BLaER1 treated with 17β-estradiol and CSF1 and Interleukin-3, amounts not matched to agents 10 nM and 100 nM (cell line): ENCODE results near the gene SHISAL1.
A peak's percentile ranks its signal among the peaks of the same experiment; 100 is the strongest.

ENCODE experiments used
- H3K27ac ChIP-seq, 11 experiments: shearing (Covaris generic); formaldehyde crosslinking; 2 replicates each; pipeline ENCODE4 v1.8.1; 2022
- H3K27me3 ChIP-seq, 11 experiments: shearing (Covaris generic); formaldehyde crosslinking; 2 replicates each; pipeline ENCODE4 v1.8.1; 2022
- H3K36me3 ChIP-seq, 11 experiments: shearing (Covaris generic); formaldehyde crosslinking; 2 replicates each; pipeline ENCODE4 v1.8.1; 2022
- H3K4me1 ChIP-seq, 10 experiments: shearing (Covaris generic); formaldehyde crosslinking; 2 replicates each; pipeline ENCODE4 v1.8.1; 2022
- H3K4me2 ChIP-seq, 11 experiments: shearing (Covaris generic); formaldehyde crosslinking; 2 replicates each; pipeline ENCODE4 v1.8.1; 2022
- H3K4me3 ChIP-seq, 10 experiments: shearing (Covaris generic); formaldehyde crosslinking; 2 replicates each; pipeline ENCODE4 v1.8.1; 2022
- H3K9ac ChIP-seq, 11 experiments: shearing (Covaris generic); formaldehyde crosslinking; 2 replicates each; pipeline ENCODE4 v1.8.1; 2022
- H3K9me3 ChIP-seq, 11 experiments: shearing (Covaris generic); formaldehyde crosslinking; replicated peaks in 1 of 11; 2 replicates each; pipeline ENCODE4 v1.8.1; 2022
- H4K20me1 ChIP-seq, 11 experiments: shearing (Covaris generic); formaldehyde crosslinking; 2 replicates each; pipeline ENCODE4 v1.8.1; 2022
- Cebpa-rat ChIP-seq, 11 experiments: shearing (Covaris generic); IDR thresholded peaks; 2 replicates each; pipeline ENCODE4 v1.8.1; 2022

SHISAL1 gene

GRCh38 chr22:44225091-44225689 is 87.6 kb downstream of the SHISAL1 start:
- Histone ChIP-seq H3K27ac (no peak overlapping the region), H3K36me3 (no peaks in the 10 kb centered on the region), H3K4me2 (no peak overlapping the region), H3K4me1 (peaks cover 0 to 20% (median 12%) of the 10 kb centered on the region in 10 experiments; a peak in 11 of 20 replicates), H3K9me3 (peaks cover 12 to 25% (median 18%) of the 10 kb centered on the region in 11 experiments), H3K4me3 (no peak overlapping the region), H3K27me3 (peaks cover 0 to 22% (median 0%) of the 10 kb centered on the region in 11 experiments; a peak in 7 of 22 replicates), H4K20me1 (no peaks in the 10 kb centered on the region; a peak in 1 of 22 replicates), H3K9ac (no peak overlapping the region)
- no peak for TF ChIP-seq Cebpa-rat (IDR thresholded peaks at IDR 0.05)

GRCh38 chr22:44224166-44224565 is 88.6 kb downstream of the SHISAL1 start:
- TF ChIP-seq Cebpa-rat (IDR thresholded peaks at IDR 0.05) = no peak
- Histone ChIP-seq H3K27me3 (peaks cover 0 to 22% (median 0%) of the 10 kb centered on the region in 11 experiments; a peak in 7 of 22 replicates), H3K27ac (no peak overlapping the region), H3K36me3 (no peaks in the 10 kb centered on the region), H3K9me3 (peaks cover 8 to 19% (median 13%) of the 10 kb centered on the region in 11 experiments), H4K20me1 (no peaks in the 10 kb centered on the region; a peak in 1 of 22 replicates), H3K4me3 (no peak overlapping the region), H3K9ac (no peak overlapping the region), H3K4me1 (peaks cover 0 to 20% (median 12%) of the 10 kb centered on the region in 10 experiments; a peak in 11 of 20 replicates), H3K4me2 (no peak overlapping the region)

- no peak overlapping the region for H3K9ac ChIP-seq
- H3K4me1 ChIP-seq = peaks cover 0 to 20% (median 12%) of the 10 kb centered on the region in 10 experiments; a peak in 11 of 20 replicates
- no peak overlapping the region for H3K4me3 ChIP-seq
- H4K20me1 ChIP-seq = no peaks in the 10 kb centered on the region; a peak in 2 of 22 replicates
- no peaks in the 10 kb centered on the region for H3K36me3 ChIP-seq
- peak overlapping the region in 6 of 11 experiments; percentile 30 to 64 (median 52); a peak in 10 of 22 replicates for H3K4me2 ChIP-seq
- no peak overlapping the region for H3K27ac ChIP-seq
- no peak for TF ChIP-seq Cebpa-rat (IDR thresholded peaks at IDR 0.05)
- H3K27me3 ChIP-seq = peaks cover 0 to 22% (median 0%) of the 10 kb centered on the region in 11 experiments; a peak in 7 of 22 replicates
- H3K9me3 ChIP-seq = peaks cover 0 to 2% (median 0%) of the 10 kb centered on the region in 11 experiments; a peak in 7 of 22 replicates
These were observed 90.9 kb downstream of the SHISAL1 start for GRCh38 chr22:44221710-44222475.

- Histone ChIP-seq H3K27ac (no peak overlapping the region), H3K9me3 (peaks cover 0 to 2% (median 0%) of the 10 kb centered on the region in 11 experiments; a peak in 3 of 22 replicates), H3K4me3 (no peak overlapping the region), H3K4me2 (peak overlapping the region in 8 of 11 experiments; percentile 12 to 64 (median 44); a peak in 14 of 22 replicates), H3K9ac (no peak overlapping the region), H4K20me1 (no peaks in the 10 kb centered on the region; a peak in 2 of 22 replicates), H3K4me1 (peaks cover 0 to 20% (median 12%) of the 10 kb centered on the region in 10 experiments; a peak in 11 of 20 replicates), H3K27me3 (peaks cover 0 to 20% (median 0%) of the 10 kb centered on the region in 11 experiments; a peak in 7 of 22 replicates), H3K36me3 (no peaks in the 10 kb centered on the region)
- TF ChIP-seq Cebpa-rat (IDR thresholded peaks at IDR 0.05) = no peak
These were observed 91.7 kb downstream of the SHISAL1 start for GRCh38 chr22:44220727-44221680.

- Histone ChIP-seq H3K4me1 (peaks cover 0 to 20% (median 12%) of the 10 kb centered on the region in 10 experiments; a peak in 11 of 20 replicates), H3K36me3 (no peaks in the 10 kb centered on the region), H3K9me3 (peaks cover 12 to 19% (median 15%) of the 10 kb centered on the region in 11 experiments; a peak in 20 of 22 replicates), H4K20me1 (no peaks in the 10 kb centered on the region; a peak in 2 of 22 replicates), H3K9ac (no peak overlapping the region), H3K4me3 (no peak overlapping the region), H3K27ac (no peak overlapping the region), H3K4me2 (no peak overlapping the region), H3K27me3 (peaks cover 0 to 19% (median 0%) of the 10 kb centered on the region in 11 experiments; a peak in 7 of 22 replicates)
- no peak for TF ChIP-seq Cebpa-rat (IDR thresholded peaks at IDR 0.05)
These were observed 93.5 kb downstream of the SHISAL1 start for GRCh38 chr22:44219101-44219870.

GRCh38 chr22:44218071-44218470 is 94.7 kb downstream of the SHISAL1 start:
- Histone ChIP-seq H3K27me3 (peaks cover 0 to 10% (median 0%) of the 10 kb centered on the region in 11 experiments; a peak in 4 of 22 replicates), H3K4me2 (no peak overlapping the region), H4K20me1 (no peaks in the 10 kb centered on the region; a peak in 1 of 22 replicates), H3K9ac (no peak overlapping the region), H3K27ac (no peak overlapping the region), H3K9me3 (peaks cover 15 to 23% (median 19%) of the 10 kb centered on the region in 11 experiments; a peak in 20 of 22 replicates), H3K36me3 (no peaks in the 10 kb centered on the region), H3K4me1 (peaks cover 0 to 20% (median 12%) of the 10 kb centered on the region in 10 experiments; a peak in 11 of 20 replicates), H3K4me3 (no peak overlapping the region)
- no peak for TF ChIP-seq Cebpa-rat (IDR thresholded peaks at IDR 0.05)

- peaks cover 15 to 23% (median 19%) of the 10 kb centered on the region in 11 experiments; a peak in 20 of 22 replicates for H3K9me3 ChIP-seq
- H3K27ac ChIP-seq = no peak overlapping the region
- TF ChIP-seq Cebpa-rat (IDR thresholded peaks at IDR 0.05) = no peak
- no peaks in the 10 kb centered on the region for H3K36me3 ChIP-seq
- H3K4me1 ChIP-seq = peaks cover 0 to 20% (median 11%) of the 10 kb centered on the region in 10 experiments; a peak in 11 of 20 replicates
- H3K4me2 ChIP-seq = no peak overlapping the region
- H4K20me1 ChIP-seq = no peaks in the 10 kb centered on the region; a peak in 1 of 22 replicates
- no peak overlapping the region for H3K4me3 ChIP-seq
- no peak overlapping the region for H3K9ac ChIP-seq
- peaks cover 0 to 8% (median 0%) of the 10 kb centered on the region in 11 experiments; a peak in 4 of 22 replicates for H3K27me3 ChIP-seq
These were observed 95.4 kb downstream of the SHISAL1 start for GRCh38 chr22:44217346-44217745.
